HepG2 (cell line): ENCODE data around the gene VEGFA. TPM values are rescaled to one million over a fixed set of nuclear protein-coding genes. Genes with fewer than 3 reads are reported as not detected.

Source experiments
- CENPX ChIP-seq: sonication (generic); formaldehyde crosslinking; IDR thresholded peaks from 2 replicates; pipeline ENCODE4 v1.9.0; 2021; ENCODE audit warnings: mild to moderate bottlenecking, missing genetic modification reagents, moderate library complexity
- GATAD2A ChIP-seq: IDR thresholded peaks from 2 replicates; pipeline ENCODE4 v1.6.1; 2016
- HCFC1 ChIP-seq: fragments of 150-350 bp; IDR thresholded peaks from 2 replicates; pipeline ENCODE4 v1.6.1; 2014; ENCODE audit warnings: low read depth, low read length
- HIVEP1 ChIP-seq: sonication (generic); formaldehyde crosslinking; IDR thresholded peaks from 2 replicates; pipeline ENCODE4 v1.4.0; 2020; ENCODE audit warnings: mild to moderate bottlenecking, missing genetic modification reagents
- HMGA1 ChIP-seq: sonication (generic); formaldehyde crosslinking; conservative IDR thresholded peaks from 2 replicates; pipeline ENCODE4 v1.4.0; 2020; ENCODE audit warnings: missing genetic modification reagents
- HNRNPK ChIP-seq: fragments of 200-400 bp; formaldehyde crosslinking; IDR thresholded peaks from 2 replicates; pipeline ENCODE4 v1.6.1; 2018; ENCODE audit warnings: low read length, low read depth, moderate library complexity, mild to moderate bottlenecking; ENCODE audit not compliant: poor library complexity, severe bottlenecking
- PCBP2 ChIP-seq: fragments of 200-400 bp; formaldehyde crosslinking; optimal IDR thresholded peaks from 2 replicates; pipeline ENCODE3; 2018; ENCODE audit warnings: low read length, low read depth; ENCODE audit not compliant: poor library complexity, severe bottlenecking
- POGK ChIP-seq: sonication (generic); formaldehyde crosslinking; conservative IDR thresholded peaks from 2 replicates; pipeline ENCODE4 v1.8.0; 2022; ENCODE audit warnings: mild to moderate bottlenecking, moderate library complexity, missing genetic modification reagents
- PTBP1 ChIP-seq: fragments of 200-400 bp; formaldehyde crosslinking; IDR thresholded peaks from 2 replicates; pipeline ENCODE4 v1.6.1; 2018; ENCODE audit warnings: low read length, low read depth; ENCODE audit not compliant: poor library complexity, severe bottlenecking
- RARA ChIP-seq: IDR thresholded peaks from 2 replicates; pipeline ENCODE4 v1.6.1; 2016; ENCODE audit warnings: missing genetic modification reagents, missing compliant biosample characterization
- SKI ChIP-seq: fragments of 450-650 bp; IDR thresholded peaks from one replicate; pipeline ENCODE4 v1.6.1; 2018; ENCODE audit warnings: mild to moderate bottlenecking; ENCODE audit not compliant: partially characterized antibody
- SNRNP70 ChIP-seq: fragments of 200-400 bp; formaldehyde crosslinking; IDR thresholded peaks from 2 replicates; pipeline ENCODE4 v1.6.1; 2017; ENCODE audit warnings: mild to moderate bottlenecking, low read depth, low read length, moderate library complexity
- STAT6 ChIP-seq: sonication (generic); formaldehyde crosslinking; IDR thresholded peaks from 2 replicates; pipeline ENCODE4 v1.4.0; 2020; ENCODE audit warnings: missing genetic modification reagents, mild to moderate bottlenecking, borderline replicate concordance
- TBL1XR1 ChIP-seq: fragments of 150-350 bp; IDR thresholded peaks from 2 replicates; pipeline ENCODE4 v1.6.1; 2014; ENCODE audit warnings: borderline replicate concordance, low read length; ENCODE audit not compliant: partially characterized antibody
- TEAD3 ChIP-seq: optimal IDR thresholded peaks from 2 replicates; pipeline ENCODE3; 2016; ENCODE audit warnings: borderline replicate concordance
- ZBTB25 ChIP-seq: IDR thresholded peaks from 2 replicates; pipeline ENCODE4 v1.6.1; 2018; ENCODE audit warnings: missing genetic modification reagents
- ZFY ChIP-seq: sonication (generic); formaldehyde crosslinking; IDR thresholded peaks from 2 replicates; pipeline ENCODE4 v1.4.0; 2020; ENCODE audit warnings: missing genetic modification reagents
- ZMYM3 ChIP-seq: sonication (generic); formaldehyde crosslinking; IDR thresholded peaks from 2 replicates; pipeline ENCODE4 v1.5.1; 2020; ENCODE audit warnings: mild to moderate bottlenecking, missing genetic modification reagents
- ZNF136 ChIP-seq: sonication (generic); formaldehyde crosslinking; IDR thresholded peaks from 2 replicates; pipeline ENCODE4 v1.8.1; 2022; ENCODE audit warnings: low read depth, mild to moderate bottlenecking, moderate library complexity, missing genetic modification reagents
- ZNF205 ChIP-seq: IDR thresholded peaks from 2 replicates; pipeline ENCODE4 v1.6.1; 2018; ENCODE audit warnings: missing biosample characterization, missing genetic modification reagents
- ZNF383 ChIP-seq: sonication (generic); formaldehyde crosslinking; IDR thresholded peaks from 2 replicates; pipeline ENCODE4 v1.4.0; 2020; ENCODE audit warnings: missing genetic modification reagents, mild to moderate bottlenecking, borderline replicate concordance
- ZNF629 ChIP-seq: sonication (generic); formaldehyde crosslinking; conservative IDR thresholded peaks from 2 replicates; pipeline ENCODE4 v1.5.0; 2020; ENCODE audit warnings: missing genetic modification reagents
- ZSCAN22 ChIP-seq: sonication (generic); formaldehyde crosslinking; IDR thresholded peaks from 2 replicates; pipeline ENCODE4 v1.4.0; 2020; ENCODE audit warnings: mild to moderate bottlenecking, missing genetic modification reagents
- polyA plus RNA-seq, 8 experiments: library from polyadenylated mRNA; depleted of rRNA in 3 of 8; stranded (reverse) in 7 of 8; unstranded in 1 of 8; fragments of >200 nt; fragmentation: Illumina TruSeq in 4 of 8; extraction: Trizol in 4 of 8; gene quantifications; 2 replicates each; pipeline versions ENCODE4 v1.2.1 to v1.2.3, GENCODE V29; 2011 to 2016; ENCODE audit warnings: low read depth in 4 of 8, missing spikeins in 1 of 8, mixed read lengths in 1 of 8; ENCODE audit not compliant: insufficient read depth in 1 of 8
- total RNA-seq, 5 experiments: library from RNA; depleted of rRNA; stranded (reverse); fragments of >200 nt; fragmentation: Illumina TruSeq; extraction: Trizol; gene quantifications; 2 replicates each; pipeline ENCODE4 v1.2.3, GENCODE V29; 2016; ENCODE audit warnings: low read depth in 1 of 5

VEGFA gene
- total and polyA plus RNA-seq, 2 of the 13 experiments (the other 11 are each of a cell fraction or from before 2014, with no cell fraction given), result 68.1 to 629 TPM

GRCh38 chr6:43804550-43805223 lies 34.7 kb downstream of the VEGFA start (continued):
- peak; percentile 34; the same call in 1 of the 2 replicates for TF ChIP-seq ZBTB25 (CRISPR knock-in tag)
- TF ChIP-seq HIVEP1 (CRISPR knock-in tag), result 0 out of 2 replicates have a peak, but pooled peaks have one; percentile 71
- no peak for TF ChIP-seq PCBP2
- TF ChIP-seq STAT6 (CRISPR knock-in tag), result peak; percentile 81; the same call in 1 of the 2 replicates
- TF ChIP-seq POGK (CRISPR knock-in tag), result 0 out of 2 replicates have a peak, but pooled peaks have one; percentile 32
- TF ChIP-seq RARA (CRISPR knock-in tag), result peak; percentile 96
- TF ChIP-seq ZNF629 (CRISPR knock-in tag), result peak; percentile 12; the same call in 1 of the 2 replicates
- TF ChIP-seq HNRNPK, result no peak
- TF ChIP-seq GATAD2A (CRISPR knock-in tag), result peak; percentile 93
- no peak for TF ChIP-seq ZNF136 (CRISPR knock-in tag)
- TF ChIP-seq ZMYM3, result no peak; the same call in none of the 2 replicates
- TF ChIP-seq TEAD3, result peak; percentile 97
- no peak for TF ChIP-seq SKI
- TF ChIP-seq SNRNP70, result no peak
- peak; percentile 62 for TF ChIP-seq ZFY
- no peak for TF ChIP-seq ZNF383 (CRISPR knock-in tag)
- TF ChIP-seq ZSCAN22 (CRISPR knock-in tag), result peak; percentile 70; the same call in 1 of the 2 replicates
- TF ChIP-seq HCFC1, result no peak
- no peak for TF ChIP-seq ZNF205 (CRISPR knock-in tag)
- no peak for TF ChIP-seq CENPX (CRISPR knock-in tag)
- TF ChIP-seq PTBP1, result no peak
- TF ChIP-seq HMGA1, result no peak
- TF ChIP-seq TBL1XR1, result no peak
